Uterus (tissue), 2 donors: Measurements from ENCODE around the gene AMN.

ENCODE experiments used
- CTCF ChIP-seq, 4 experiments: fragments of 200-600 bp in 2 of 4; fragments of 450-650 bp in 2 of 4; sonication (generic) in 2 of 4; IDR thresholded peaks; one replicate each; pipeline ENCODE4 v1.5.1; 2016 to 2019; ENCODE audit warnings: antibody characterized with exemption in 4 of 4, mild to moderate bottlenecking in 2 of 4, moderate library complexity in 1 of 4
- POLR2A ChIP-seq, 2 donors: fragments of 450-650 bp; IDR thresholded peaks; one replicate each; pipeline ENCODE4 v1.6.1; 2016; ENCODE audit warnings: antibody characterized with exemption in 2 of 2, mild to moderate bottlenecking in 1 of 2, moderate library complexity in 1 of 2

- TF ChIP-seq CTCF (IDR thresholded peaks at IDR 0.05) (no peak), POLR2A (IDR thresholded peaks at IDR 0.05) (no peak)
Observed at GRCh38 chr14:102882226-102882906, 40.1 kb upstream of the AMN start.
